ENCODE data around the gene IL12B.

The IL12B gene

GRCh38 chr5:159313197-159313596, 17.1 kb downstream of the IL12B start:
- TF ChIP-seq CTCF (IDR thresholded peaks at IDR 0.05) = no peak

GRCh38 chr5:159311063-159311462, 19.2 kb downstream of the IL12B start:
- no peak for TF ChIP-seq CTCF (IDR thresholded peaks at IDR 0.05)

- no peak for TF ChIP-seq CTCF (IDR thresholded peaks at IDR 0.05)
Measured at GRCh38 chr5:159310511-159310910, 19.8 kb downstream of the IL12B start.

GRCh38 chr5:159309689-159310433, 20.4 kb downstream of the IL12B start:
- TF ChIP-seq CTCF (IDR thresholded peaks at IDR 0.05) = no peak

- TF ChIP-seq CTCF (IDR thresholded peaks at IDR 0.05) = no peak
Measured at GRCh38 chr5:159304961-159305595, 25.2 kb downstream of the IL12B start.

GRCh38 chr5:159303286-159303685, 27.0 kb downstream of the IL12B start:
- TF ChIP-seq CTCF (IDR thresholded peaks at IDR 0.05) = no peak

GRCh38 chr5:159301466-159301865, 28.8 kb downstream of the IL12B start:
- TF ChIP-seq CTCF (IDR thresholded peaks at IDR 0.05) = no peak

Measured in LNCAP (cell line).